ENCODE results near the gene QSER1. TPM values are rescaled to one million over a fixed set of nuclear protein-coding genes. Genes with fewer than 3 reads are reported as not detected.

The QSER1 gene
- total RNA-seq, 6 donors from 2014 or later: 17.5 to 53.0 (median 23.1) TPM

DNA sequence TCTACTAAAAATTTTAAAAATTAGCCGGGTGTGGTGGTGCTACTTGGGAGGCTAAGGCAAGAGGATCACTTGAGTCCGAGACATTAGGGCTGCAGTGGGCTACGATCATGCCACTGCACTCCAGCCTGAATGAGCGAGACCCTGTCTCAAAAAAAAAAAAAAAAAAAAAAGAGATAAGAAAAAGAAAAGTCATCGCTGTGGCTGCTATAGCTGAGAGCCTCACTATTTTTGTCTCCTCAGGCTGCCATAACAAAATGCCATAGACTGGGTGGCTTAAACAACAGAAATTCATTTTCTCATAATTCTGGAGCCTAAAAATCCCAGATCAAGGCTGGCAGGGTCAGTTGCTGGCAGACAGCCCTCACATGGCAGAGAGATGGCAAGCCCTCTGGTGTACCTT, 93.0 kb downstream of the QSER1 start:
- WGBS, 2 donors: 95 to 97% methylated on average over 5 of the region's 5 CpGs
- no peaks in the 10 kb centered on the region for H3K27me3 ChIP-seq
- H3K4me3 ChIP-seq: no peak overlapping the region
- no peaks in the 10 kb centered on the region for H3K9me3 ChIP-seq
- no peaks in the 10 kb centered on the region for H3K36me3 ChIP-seq
- H3K27ac ChIP-seq: no peak overlapping the region
- ATAC-seq (ENCODE audit: low FRiP score in 2 of 2) (no peak), DNase-seq (no peak)
- no peaks in the 10 kb centered on the region for H3K4me1 ChIP-seq
- TF ChIP-seq, protein P1, sequence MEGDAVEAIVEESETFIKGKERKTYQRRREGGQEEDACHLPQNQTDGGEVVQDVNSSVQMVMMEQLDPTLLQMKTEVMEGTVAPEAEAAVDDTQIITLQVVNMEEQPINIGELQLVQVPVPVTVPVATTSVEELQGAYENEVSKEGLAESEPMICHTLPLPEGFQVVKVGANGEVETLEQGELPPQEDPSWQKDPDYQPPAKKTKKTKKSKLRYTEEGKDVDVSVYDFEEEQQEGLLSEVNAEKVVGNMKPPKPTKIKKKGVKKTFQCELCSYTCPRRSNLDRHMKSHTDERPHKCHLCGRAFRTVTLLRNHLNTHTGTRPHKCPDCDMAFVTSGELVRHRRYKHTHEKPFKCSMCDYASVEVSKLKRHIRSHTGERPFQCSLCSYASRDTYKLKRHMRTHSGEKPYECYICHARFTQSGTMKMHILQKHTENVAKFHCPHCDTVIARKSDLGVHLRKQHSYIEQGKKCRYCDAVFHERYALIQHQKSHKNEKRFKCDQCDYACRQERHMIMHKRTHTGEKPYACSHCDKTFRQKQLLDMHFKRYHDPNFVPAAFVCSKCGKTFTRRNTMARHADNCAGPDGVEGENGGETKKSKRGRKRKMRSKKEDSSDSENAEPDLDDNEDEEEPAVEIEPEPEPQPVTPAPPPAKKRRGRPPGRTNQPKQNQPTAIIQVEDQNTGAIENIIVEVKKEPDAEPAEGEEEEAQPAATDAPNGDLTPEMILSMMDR (IDR thresholded peaks at IDR 0.05): no peak
- TF ChIP-seq EP300 (IDR thresholded peaks at IDR 0.05) (no peak), POLR2AphosphoS5 (IDR thresholded peaks at IDR 0.05) (no peak), POLR2A (IDR thresholded peaks at IDR 0.05) (no peak)

GRCh38 chr11:32987851-32988250, 95.2 kb downstream of the QSER1 start:
- TF ChIP-seq, protein P1 (IDR thresholded peaks at IDR 0.05): no peak
- TF ChIP-seq POLR2A (IDR thresholded peaks at IDR 0.05) (no peak), POLR2AphosphoS5 (IDR thresholded peaks at IDR 0.05) (no peak), EP300 (IDR thresholded peaks at IDR 0.05) (no peak)
- DNase-seq: no peak
- Histone ChIP-seq H3K27ac (no peak overlapping the region), H3K9me3 (peaks cover 3 to 15% (median 6%) of the 10 kb centered on the region in 4 donors), H3K27me3 (no peaks in the 10 kb centered on the region), H3K36me3 (no peaks in the 10 kb centered on the region), H3K4me3 (no peak overlapping the region), H3K4me1 (no peaks in the 10 kb centered on the region)
- 79 to 80% methylated on average over 8 of the region's 8 CpGs for WGBS, 2 donors
- ATAC-seq (ENCODE audit: low FRiP score in 2 of 2): no peak

DNA sequence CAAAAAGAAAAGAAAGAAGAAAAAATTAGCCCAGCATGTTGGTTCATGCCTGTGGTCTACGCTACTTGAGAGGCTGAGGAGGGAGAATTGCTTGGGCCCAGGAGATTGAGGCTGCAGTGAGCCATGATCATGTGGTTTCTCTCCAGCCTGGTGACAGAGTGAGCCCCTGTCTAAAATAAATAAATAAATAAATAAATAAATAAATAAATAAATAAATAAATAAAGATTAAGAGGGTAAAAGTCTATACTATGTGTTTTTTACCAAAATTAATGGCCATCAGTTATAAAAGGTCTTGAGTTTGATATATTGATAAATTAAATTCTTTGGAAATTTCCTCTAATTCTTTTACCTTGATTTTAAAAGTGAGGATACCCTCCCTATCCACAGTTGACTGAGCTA, 97.9 kb downstream of the QSER1 start:
- no peak overlapping the region for H3K27ac ChIP-seq
- WGBS, 2 donors: 0% methylated on average over 1 of the region's 1 CpG
- no peaks in the 10 kb centered on the region for H3K36me3 ChIP-seq
- no peak overlapping the region for H3K4me3 ChIP-seq
- H3K4me1 ChIP-seq: no peaks in the 10 kb centered on the region
- H3K9me3 ChIP-seq: peaks cover 3 to 15% (median 6%) of the 10 kb centered on the region in 4 donors
- no peaks in the 10 kb centered on the region for H3K27me3 ChIP-seq
- no peak for ATAC-seq (ENCODE audit: low FRiP score in 2 of 2)
- no peak for DNase-seq
- TF ChIP-seq POLR2AphosphoS5 (IDR thresholded peaks at IDR 0.05) (no peak), EP300 (IDR thresholded peaks at IDR 0.05) (no peak), POLR2A (IDR thresholded peaks at IDR 0.05) (no peak)
- TF ChIP-seq, protein P1 (IDR thresholded peaks at IDR 0.05): no peak

- no peaks in the 10 kb centered on the region for H3K36me3 ChIP-seq
- H3K9me3 ChIP-seq: peaks cover 3 to 15% (median 6%) of the 10 kb centered on the region in 4 donors
- 93 to 98% methylated on average over 3 of the region's 3 CpGs for WGBS, 2 donors
- no peak overlapping the region for H3K4me3 ChIP-seq
- DNase-seq: no peak
- H3K27ac ChIP-seq: no peak overlapping the region
- TF ChIP-seq, protein P1 (IDR thresholded peaks at IDR 0.05): no peak
- no peak for TF ChIP-seq POLR2A (IDR thresholded peaks at IDR 0.05)
- TF ChIP-seq EP300 (IDR thresholded peaks at IDR 0.05): no peak
- TF ChIP-seq POLR2AphosphoS5 (IDR thresholded peaks at IDR 0.05): no peak
- H3K4me1 ChIP-seq: no peaks in the 10 kb centered on the region
- H3K27me3 ChIP-seq: no peaks in the 10 kb centered on the region
- no peak for ATAC-seq (ENCODE audit: low FRiP score in 2 of 2)
Measured at GRCh38 chr11:32991427-32991826, 98.8 kb downstream of the QSER1 start.

DNA sequence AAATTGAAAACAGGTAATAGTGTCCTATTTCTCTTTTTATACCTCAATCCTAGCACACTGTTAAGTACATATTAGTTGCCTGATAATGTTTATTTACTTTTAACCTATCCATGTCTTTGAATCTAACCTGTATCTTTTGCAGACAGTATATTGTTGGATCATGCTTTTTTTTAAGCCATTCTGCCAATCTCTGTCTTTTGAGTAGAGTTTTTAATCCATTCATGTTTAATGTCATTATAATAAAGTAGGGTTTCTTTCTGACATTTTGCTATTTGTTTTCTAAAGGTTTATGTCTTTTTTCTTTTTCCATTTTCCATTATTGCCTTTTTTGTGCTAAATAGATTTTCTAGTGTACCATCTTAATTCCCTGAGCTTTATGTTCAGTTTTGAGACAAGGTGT, 99.3 kb downstream of the QSER1 start:
- Histone ChIP-seq H3K4me3 (no peak overlapping the region), H3K27ac (no peak overlapping the region), H3K4me1 (no peaks in the 10 kb centered on the region), H3K36me3 (no peaks in the 10 kb centered on the region), H3K9me3 (peaks cover 3 to 15% (median 6%) of the 10 kb centered on the region in 4 donors), H3K27me3 (no peaks in the 10 kb centered on the region)
- DNase-seq (no peak), ATAC-seq (ENCODE audit: low FRiP score in 2 of 2) (no peak)
- TF ChIP-seq EP300 (IDR thresholded peaks at IDR 0.05) (no peak), POLR2A (IDR thresholded peaks at IDR 0.05) (no peak), POLR2AphosphoS5 (IDR thresholded peaks at IDR 0.05) (no peak)
- TF ChIP-seq, protein P1 (IDR thresholded peaks at IDR 0.05): no peak
